GM18526 (cell line): ENCODE data around the gene KDM4B.

Source experiments
- POLR2A ChIP-seq: IDR thresholded peaks from 3 replicates; pipeline ENCODE4 v1.6.1; 2011; ENCODE audit not compliant: insufficient read length; ENCODE audit errors: extremely low read depth

The KDM4B gene

GRCh38 chr19:5114727-5115126 lies 145.8 kb downstream of the KDM4B start:
- TF ChIP-seq POLR2A = no peak

GRCh38 chr19:5115351-5115750 lies 146.4 kb downstream of the KDM4B start:
- no peak for TF ChIP-seq POLR2A

- TF ChIP-seq POLR2A = no peak
Measured at GRCh38 chr19:5115771-5116202, 146.9 kb downstream of the KDM4B start.

GRCh38 chr19:5116292-5116691 lies 147.4 kb downstream of the KDM4B start:
- TF ChIP-seq POLR2A = no peak

GRCh38 chr19:5117421-5117820 lies 148.5 kb downstream of the KDM4B start:
- TF ChIP-seq POLR2A = no peak

- TF ChIP-seq POLR2A = no peak
Measured at GRCh38 chr19:5118026-5118425, 149.1 kb downstream of the KDM4B start.

- no peak for TF ChIP-seq POLR2A
Measured at GRCh38 chr19:5119297-5119998, 150.5 kb downstream of the KDM4B start.

- TF ChIP-seq POLR2A = no peak
Measured at GRCh38 chr19:5120321-5120720, 151.4 kb downstream of the KDM4B start.

GRCh38 chr19:5120833-5121232 lies 151.9 kb downstream of the KDM4B start:
- no peak for TF ChIP-seq POLR2A

- TF ChIP-seq POLR2A = no peak
Measured at GRCh38 chr19:5121266-5122120, 152.6 kb downstream of the KDM4B start.

GRCh38 chr19:5122121-5122400 lies 153.1 kb downstream of the KDM4B start:
- TF ChIP-seq POLR2A = no peak

GRCh38 chr19:5122671-5123409 lies 153.9 kb downstream of the KDM4B start:
- TF ChIP-seq POLR2A = no peak

GRCh38 chr19:5123646-5124045 lies 154.7 kb downstream of the KDM4B start:
- TF ChIP-seq POLR2A = no peak

- TF ChIP-seq POLR2A = no peak
Measured at GRCh38 chr19:5124111-5124855, 155.4 kb downstream of the KDM4B start.

GRCh38 chr19:5125376-5125775 lies 156.5 kb downstream of the KDM4B start:
- no peak for TF ChIP-seq POLR2A
